A375 (cell line): ENCODE measurements around the gene RMI1. TPM values are rescaled to one million over a fixed set of nuclear protein-coding genes. Genes with fewer than 3 reads are reported as not detected.

Experiments used
- small RNA-seq: library from RNA; depleted of rRNA; stranded (forward); fragments of <200 nt; gene quantifications from one replicate; pipeline ENCODE3, GENCODE V24; 2014
- total RNA-seq: library from RNA; depleted of rRNA; stranded (reverse); fragments of >200 nt; shearing (Covaris generic); gene quantifications from 2 replicates; pipeline ENCODE4 v1.2.3, GENCODE V29; 2014; rRNA removed

The RMI1 gene
- 3.2 and 4.5 TPM in 2 replicates for total RNA-seq

DNA sequence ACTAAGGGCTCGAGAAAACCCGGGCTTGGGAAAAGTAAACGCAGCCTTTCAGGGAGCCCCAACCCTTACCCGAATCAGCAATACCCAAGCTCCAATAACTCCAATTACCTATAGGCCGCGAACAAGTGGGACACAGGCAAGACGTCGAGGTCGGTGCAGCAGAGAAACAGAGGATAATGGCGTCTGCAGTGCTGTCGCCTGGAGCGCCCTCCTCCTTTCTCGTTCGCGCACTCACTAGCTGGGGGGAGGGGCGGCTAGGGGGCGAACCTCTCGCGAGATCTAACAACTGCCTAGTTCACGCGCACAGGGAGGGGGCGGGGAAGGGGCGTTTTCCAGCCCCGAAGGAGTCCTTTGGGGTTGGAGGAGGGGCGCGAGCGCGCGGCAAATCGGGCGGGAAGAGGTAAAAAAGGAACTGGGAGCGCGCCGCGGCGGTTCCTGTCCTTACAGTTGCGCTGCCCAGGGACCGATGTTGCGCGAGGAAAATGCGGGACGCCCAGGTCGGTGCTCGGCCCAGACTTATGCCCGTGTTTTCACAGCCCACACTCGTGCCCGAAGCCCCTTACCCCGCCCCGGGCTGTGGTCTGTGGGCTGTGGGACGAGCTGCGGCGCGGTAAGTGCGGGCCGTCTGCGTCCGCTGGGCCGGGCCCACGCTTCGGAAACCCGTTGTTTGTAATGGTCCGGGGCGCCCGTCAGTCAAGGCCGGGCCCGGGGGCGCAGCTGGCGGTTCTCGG is at the start of gene RMI1:
TSS of gene RMI1 (plus strand) at position 411 of the 731 bp plus-strand sequence. CDS start 20,182 bp downstream, outside the sequence.

DNA sequence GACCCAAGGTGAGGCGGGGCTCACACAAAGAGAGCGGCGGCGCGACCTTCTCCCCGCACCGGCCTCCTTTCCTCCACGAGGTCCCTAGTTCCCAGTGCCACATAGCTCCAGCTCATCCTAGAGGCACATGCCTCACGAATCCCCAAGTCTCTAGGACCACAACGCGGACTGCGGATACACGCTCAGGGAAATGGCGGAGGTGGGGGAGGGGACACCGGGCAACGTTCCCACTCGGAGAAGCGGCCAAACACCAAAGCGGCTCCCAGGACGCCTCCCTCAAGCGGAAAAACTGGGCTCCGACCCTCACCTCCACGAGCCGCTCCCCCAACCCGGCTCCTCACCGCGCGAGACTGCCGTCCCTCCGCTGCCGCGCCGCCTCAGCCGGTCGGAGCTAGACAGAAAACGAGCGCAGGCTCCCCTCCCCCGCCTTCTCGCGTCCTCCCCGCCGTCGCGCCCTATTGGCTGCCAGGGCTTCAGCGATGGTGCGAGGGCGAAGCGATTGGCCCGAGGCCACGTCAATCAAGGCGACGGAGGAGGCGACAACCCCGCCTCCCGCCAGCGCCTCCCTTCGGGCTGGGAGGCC is 702 bp upstream of the RMI1 start, which contains the start of gene HNRNPK:
TSS of gene HNRNPK (minus strand) at position 404 of the 583 bp plus-strand sequence. CDS start 1,963 bp downstream, outside the sequence.

Small RNAs within 50 kb of the gene (small RNA-seq; reads per million reads assigned to genes)
- not detected for gene RF00019

Other genes starting within 250 kb of the RMI1 start
- 4.0 and 5.4 TPM in 2 replicates for gene GKAP1, start 163.0 kb upstream of the RMI1 start, total RNA-seq
- 1.3 and 3.0 TPM in 2 replicates for gene KIF27, start 59.4 kb upstream of the RMI1 start, total RNA-seq
- 565 and 617 TPM in 2 replicates for gene HNRNPK, start 590 bp upstream of the RMI1 start, total RNA-seq